Measurements from ENCODE around the gene ZNF248.

- no peak for TF ChIP-seq CTCF (IDR thresholded peaks at IDR 0.05; ENCODE audit: low read depth, low read length, missing input control)
- TF ChIP-seq SP1 (IDR thresholded peaks at IDR 0.05), result no peak
- no peak for TF ChIP-seq TAF1 (conservative IDR thresholded peaks at IDR 0.05)
- TF ChIP-seq, protein P1, sequence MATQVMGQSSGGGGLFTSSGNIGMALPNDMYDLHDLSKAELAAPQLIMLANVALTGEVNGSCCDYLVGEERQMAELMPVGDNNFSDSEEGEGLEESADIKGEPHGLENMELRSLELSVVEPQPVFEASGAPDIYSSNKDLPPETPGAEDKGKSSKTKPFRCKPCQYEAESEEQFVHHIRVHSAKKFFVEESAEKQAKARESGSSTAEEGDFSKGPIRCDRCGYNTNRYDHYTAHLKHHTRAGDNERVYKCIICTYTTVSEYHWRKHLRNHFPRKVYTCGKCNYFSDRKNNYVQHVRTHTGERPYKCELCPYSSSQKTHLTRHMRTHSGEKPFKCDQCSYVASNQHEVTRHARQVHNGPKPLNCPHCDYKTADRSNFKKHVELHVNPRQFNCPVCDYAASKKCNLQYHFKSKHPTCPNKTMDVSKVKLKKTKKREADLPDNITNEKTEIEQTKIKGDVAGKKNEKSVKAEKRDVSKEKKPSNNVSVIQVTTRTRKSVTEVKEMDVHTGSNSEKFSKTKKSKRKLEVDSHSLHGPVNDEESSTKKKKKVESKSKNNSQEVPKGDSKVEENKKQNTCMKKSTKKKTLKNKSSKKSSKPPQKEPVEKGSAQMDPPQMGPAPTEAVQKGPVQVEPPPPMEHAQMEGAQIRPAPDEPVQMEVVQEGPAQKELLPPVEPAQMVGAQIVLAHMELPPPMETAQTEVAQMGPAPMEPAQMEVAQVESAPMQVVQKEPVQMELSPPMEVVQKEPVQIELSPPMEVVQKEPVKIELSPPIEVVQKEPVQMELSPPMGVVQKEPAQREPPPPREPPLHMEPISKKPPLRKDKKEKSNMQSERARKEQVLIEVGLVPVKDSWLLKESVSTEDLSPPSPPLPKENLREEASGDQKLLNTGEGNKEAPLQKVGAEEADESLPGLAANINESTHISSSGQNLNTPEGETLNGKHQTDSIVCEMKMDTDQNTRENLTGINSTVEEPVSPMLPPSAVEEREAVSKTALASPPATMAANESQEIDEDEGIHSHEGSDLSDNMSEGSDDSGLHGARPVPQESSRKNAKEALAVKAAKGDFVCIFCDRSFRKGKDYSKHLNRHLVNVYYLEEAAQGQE (IDR thresholded peaks at IDR 0.05), result no peak
- TF ChIP-seq ZBTB33 (IDR thresholded peaks at IDR 0.05), result no peak
- no peak for TF ChIP-seq JUND (IDR thresholded peaks at IDR 0.05)
- no peak for TF ChIP-seq EGR1 (IDR thresholded peaks at IDR 0.05; ENCODE audit: low read depth in 2 of 2)
- no peak for TF ChIP-seq YY1 (IDR thresholded peaks at IDR 0.05)
- TF ChIP-seq, protein P2, sequence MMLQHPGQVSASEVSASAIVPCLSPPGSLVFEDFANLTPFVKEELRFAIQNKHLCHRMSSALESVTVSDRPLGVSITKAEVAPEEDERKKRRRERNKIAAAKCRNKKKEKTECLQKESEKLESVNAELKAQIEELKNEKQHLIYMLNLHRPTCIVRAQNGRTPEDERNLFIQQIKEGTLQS (IDR thresholded peaks at IDR 0.05), result no peak
- TF ChIP-seq, protein P3, sequence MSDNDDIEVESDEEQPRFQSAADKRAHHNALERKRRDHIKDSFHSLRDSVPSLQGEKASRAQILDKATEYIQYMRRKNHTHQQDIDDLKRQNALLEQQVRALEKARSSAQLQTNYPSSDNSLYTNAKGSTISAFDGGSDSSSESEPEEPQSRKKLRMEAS (IDR thresholded peaks at IDR 0.05), result no peak
- TF ChIP-seq GABPA (IDR thresholded peaks at IDR 0.05 in 1 of 2, conservative IDR thresholded peaks at IDR 0.05 in 1 of 2), result no peak
- TF ChIP-seq FOXA1 (IDR thresholded peaks at IDR 0.05), result no peak
- TF ChIP-seq RAD21 (IDR thresholded peaks at IDR 0.05), result no peak
These were observed 49.0 kb upstream of the ZNF248 start for GRCh38 chr10:37906382-37906781.
